ENCODE data around the gene DUSP1. TPM values are rescaled to one million over a fixed set of nuclear protein-coding genes. Genes with fewer than 3 reads are reported as not detected.

Gene DUSP1
- total and polyA plus RNA-seq, 2 experiments from 2014 or later = 547 to 583 TPM

DNA sequence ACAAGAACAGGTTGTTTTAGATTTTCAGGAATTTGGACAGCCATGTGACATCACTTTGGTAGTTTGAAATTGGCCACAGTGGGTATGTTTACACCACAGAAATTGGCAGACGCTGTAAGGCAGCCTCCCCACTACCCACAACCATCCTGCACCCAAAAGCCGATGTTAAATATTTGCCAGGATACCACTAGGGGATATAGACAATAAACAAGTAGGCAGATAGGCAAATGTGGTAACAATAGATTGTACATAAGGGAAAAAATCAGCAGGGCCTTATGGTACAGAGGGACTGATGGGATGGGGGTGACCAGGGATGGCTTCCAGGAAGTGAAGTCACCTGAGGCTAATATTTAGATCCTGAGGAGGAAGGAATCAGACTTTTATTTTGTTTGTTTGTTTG is 31.1 kb upstream of the DUSP1 start:
- no peaks in the 10 kb centered on the region for H3K9me2 ChIP-seq (replicated peaks; ENCODE audit: insufficient read depth)

DNA sequence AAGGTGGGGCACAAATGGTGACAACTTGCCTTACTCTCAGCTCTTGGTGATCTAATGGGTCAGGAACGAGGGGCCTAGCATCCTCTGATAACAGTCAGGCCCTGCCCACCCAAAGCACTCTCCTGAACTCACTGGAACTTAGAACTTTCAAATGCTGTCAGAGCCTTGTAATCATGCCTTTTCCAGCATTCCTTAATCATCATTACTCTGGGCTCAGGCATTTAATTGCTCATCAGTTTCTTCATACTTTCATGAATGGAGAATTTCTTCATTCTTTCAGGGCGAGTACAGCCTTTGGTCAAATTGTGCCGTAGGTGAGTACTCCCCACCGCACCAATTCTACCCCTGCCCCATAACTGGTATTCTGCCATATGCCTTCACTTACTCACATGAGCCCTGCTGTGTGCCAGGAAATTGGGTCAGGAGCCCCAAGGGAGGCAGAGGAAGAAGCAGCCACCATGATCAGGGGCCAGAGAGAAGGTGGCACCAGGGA is 30.2 kb upstream of the DUSP1 start:
- Histone ChIP-seq H3K4me1 (ENCODE audit: insufficient read depth) (no peaks in the 10 kb centered on the region), H3K9me3 (ENCODE audit: low read depth) (no peaks in the 10 kb centered on the region), H3K27me3 (no peaks in the 10 kb centered on the region), H3K27ac (peak overlapping the region; percentile 90), H3K9me2 (replicated peaks; ENCODE audit: insufficient read depth) (no peaks in the 10 kb centered on the region), H2AFZ (no peak overlapping the region), H3K36me3 (replicated peaks; ENCODE audit: insufficient read depth, low read depth) (no peaks in the 10 kb centered on the region), H3K4me2 (no peak overlapping the region), H4K20me1 (ENCODE audit: insufficient read depth, poor library complexity, severe bottlenecking) (no peaks in the 10 kb centered on the region), H3K79me2 (no peaks in the 10 kb centered on the region), H3K4me3 (no peak overlapping the region)
- peak; percentile 64 for DNase-seq (ENCODE audit: low spot score)
- TF ChIP-seq EZH2phosphoT487 (IDR thresholded peaks at IDR 0.05; ENCODE audit: low read depth, severe bottlenecking, unreplicated experiment) (no peak), EZH2 (IDR thresholded peaks at IDR 0.05; ENCODE audit: borderline replicate concordance) (no peak)
- TF ChIP-seq, protein P1, sequence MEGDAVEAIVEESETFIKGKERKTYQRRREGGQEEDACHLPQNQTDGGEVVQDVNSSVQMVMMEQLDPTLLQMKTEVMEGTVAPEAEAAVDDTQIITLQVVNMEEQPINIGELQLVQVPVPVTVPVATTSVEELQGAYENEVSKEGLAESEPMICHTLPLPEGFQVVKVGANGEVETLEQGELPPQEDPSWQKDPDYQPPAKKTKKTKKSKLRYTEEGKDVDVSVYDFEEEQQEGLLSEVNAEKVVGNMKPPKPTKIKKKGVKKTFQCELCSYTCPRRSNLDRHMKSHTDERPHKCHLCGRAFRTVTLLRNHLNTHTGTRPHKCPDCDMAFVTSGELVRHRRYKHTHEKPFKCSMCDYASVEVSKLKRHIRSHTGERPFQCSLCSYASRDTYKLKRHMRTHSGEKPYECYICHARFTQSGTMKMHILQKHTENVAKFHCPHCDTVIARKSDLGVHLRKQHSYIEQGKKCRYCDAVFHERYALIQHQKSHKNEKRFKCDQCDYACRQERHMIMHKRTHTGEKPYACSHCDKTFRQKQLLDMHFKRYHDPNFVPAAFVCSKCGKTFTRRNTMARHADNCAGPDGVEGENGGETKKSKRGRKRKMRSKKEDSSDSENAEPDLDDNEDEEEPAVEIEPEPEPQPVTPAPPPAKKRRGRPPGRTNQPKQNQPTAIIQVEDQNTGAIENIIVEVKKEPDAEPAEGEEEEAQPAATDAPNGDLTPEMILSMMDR (IDR thresholded peaks at IDR 0.05; ENCODE audit: poor library complexity) = no peak
- 64% methylated on average over 4 of the region's 4 CpGs for WGBS (ENCODE audit: low lambda C conversion rate, missing lambda C conversion rate)

More for the DNA sequence above, 31.1 kb upstream of the DUSP1 start:
- TF ChIP-seq EZH2phosphoT487 (IDR thresholded peaks at IDR 0.05; ENCODE audit: low read depth, severe bottlenecking, unreplicated experiment) (no peak), EZH2 (IDR thresholded peaks at IDR 0.05; ENCODE audit: borderline replicate concordance) (no peak)
- TF ChIP-seq, protein P1 (IDR thresholded peaks at IDR 0.05; ENCODE audit: poor library complexity) = no peak
- peaks cover 3% of the 10 kb centered on the region for H3K4me1 ChIP-seq (ENCODE audit: insufficient read depth)
- 95% methylated on average over 2 of the region's 2 CpGs for WGBS (ENCODE audit: low lambda C conversion rate, missing lambda C conversion rate)
- H3K27me3 ChIP-seq = no peaks in the 10 kb centered on the region
- H3K36me3 ChIP-seq (replicated peaks; ENCODE audit: insufficient read depth, low read depth) = no peaks in the 10 kb centered on the region
- H3K27ac ChIP-seq = no peak overlapping the region
- no peak for DNase-seq (ENCODE audit: low spot score)
- no peak overlapping the region for H3K4me3 ChIP-seq
- no peaks in the 10 kb centered on the region for H4K20me1 ChIP-seq (ENCODE audit: insufficient read depth, poor library complexity, severe bottlenecking)
- no peak overlapping the region for H3K4me2 ChIP-seq
- no peaks in the 10 kb centered on the region for H3K9me3 ChIP-seq (ENCODE audit: low read depth)
- H2AFZ ChIP-seq = no peak overlapping the region
- H3K79me2 ChIP-seq = no peaks in the 10 kb centered on the region

DNA sequence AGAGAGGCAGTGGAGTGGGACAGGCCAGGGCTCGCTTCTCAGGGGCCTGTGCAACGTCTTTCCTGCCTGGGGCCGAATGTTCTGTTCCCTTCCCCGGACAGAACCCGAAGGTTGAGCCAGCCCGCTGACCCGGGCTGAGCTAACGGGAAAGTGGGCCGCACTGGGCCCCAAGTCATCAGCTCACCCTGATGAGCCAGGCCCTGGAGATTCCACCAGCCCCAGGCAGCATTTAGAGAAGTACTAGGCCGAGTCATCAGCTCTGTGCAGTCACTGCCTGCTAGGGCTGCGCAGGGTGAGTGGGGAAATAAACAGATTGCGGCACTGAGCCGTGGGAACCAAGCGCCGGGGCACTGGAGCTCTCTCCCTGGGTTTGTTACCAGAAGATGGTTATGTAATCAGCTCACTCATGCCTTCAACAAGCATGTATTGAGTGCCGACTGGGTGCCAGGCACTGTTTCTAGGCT is 29.1 kb upstream of the DUSP1 start:
- H3K27ac ChIP-seq = peak overlapping the region; percentile 79

More for the DNA sequence above, 29.1 kb upstream of the DUSP1 start:
- DNase-seq (ENCODE audit: low spot score) = peak; percentile 54
- no peak for TF ChIP-seq EZH2phosphoT487 (IDR thresholded peaks at IDR 0.05; ENCODE audit: low read depth, severe bottlenecking, unreplicated experiment)
- TF ChIP-seq, protein P1 (IDR thresholded peaks at IDR 0.05; ENCODE audit: poor library complexity) = no peak
- TF ChIP-seq EZH2 (IDR thresholded peaks at IDR 0.05; ENCODE audit: borderline replicate concordance) = no peak
- H3K4me3 ChIP-seq = no peak overlapping the region
- H3K4me2 ChIP-seq = no peak overlapping the region
- WGBS (ENCODE audit: low lambda C conversion rate, missing lambda C conversion rate) = 65% methylated on average over 16 of the region's 16 CpGs
- H3K9me3 ChIP-seq (ENCODE audit: low read depth) = no peaks in the 10 kb centered on the region
- no peaks in the 10 kb centered on the region for H3K9me2 ChIP-seq (replicated peaks; ENCODE audit: insufficient read depth)
- no peak overlapping the region for H2AFZ ChIP-seq
- no peaks in the 10 kb centered on the region for H3K27me3 ChIP-seq
- no peaks in the 10 kb centered on the region for H3K4me1 ChIP-seq (ENCODE audit: insufficient read depth)
- no peaks in the 10 kb centered on the region for H4K20me1 ChIP-seq (ENCODE audit: insufficient read depth, poor library complexity, severe bottlenecking)
- H3K36me3 ChIP-seq (replicated peaks; ENCODE audit: insufficient read depth, low read depth) = no peaks in the 10 kb centered on the region
- no peaks in the 10 kb centered on the region for H3K79me2 ChIP-seq

Measured in hepatocyte (in vitro differentiated cells).